ENCODE data around the gene MEGF6.

The MEGF6 gene

DNA sequence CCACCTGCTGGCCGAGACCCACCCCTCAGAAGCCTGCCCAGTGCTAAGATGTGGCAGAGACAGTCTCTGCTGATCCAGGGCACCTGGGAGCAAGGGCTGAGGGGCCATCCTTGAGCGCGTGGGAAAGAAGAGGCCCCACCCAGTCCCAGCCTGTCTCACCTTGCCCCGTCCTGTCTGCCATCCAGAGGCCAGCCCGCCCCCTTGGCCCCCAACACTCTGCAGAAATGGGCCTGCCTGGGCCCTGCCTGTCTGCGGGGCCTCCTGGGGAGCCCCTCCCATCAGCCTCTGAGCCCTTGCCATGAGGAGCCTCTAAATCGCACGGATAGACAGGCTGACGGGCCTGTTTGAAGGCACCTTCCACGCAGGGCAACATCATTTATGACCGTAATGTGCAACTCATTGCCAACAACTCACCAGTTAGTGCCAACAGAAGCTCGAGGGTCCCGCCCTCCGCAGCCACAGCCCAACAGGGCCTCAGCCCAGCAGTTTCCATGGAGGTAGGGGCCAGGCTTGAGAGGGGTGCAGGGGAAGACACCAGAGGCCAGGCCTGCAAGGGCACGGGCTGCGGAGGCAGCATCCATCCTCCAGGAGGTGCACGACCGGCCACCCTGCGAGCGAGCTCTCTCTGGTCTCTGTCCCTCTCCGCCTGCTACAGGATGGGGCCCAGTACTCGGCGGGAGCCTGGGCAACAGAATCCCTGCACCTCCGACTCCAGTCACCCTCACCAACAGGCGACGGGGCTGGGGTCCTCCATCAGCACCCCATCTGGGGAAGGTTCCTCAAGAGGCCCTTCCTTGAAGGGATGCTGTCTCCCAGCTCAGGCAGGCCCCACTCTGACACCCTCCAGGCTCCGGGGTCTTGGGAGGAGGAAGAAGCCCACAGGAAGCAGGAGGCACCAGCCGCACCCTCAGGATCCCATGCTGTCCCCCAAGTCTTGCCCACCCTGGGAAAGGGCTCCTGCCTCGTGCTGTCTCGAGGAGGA, 78.0 kb downstream of the MEGF6 start:
- no peak for DNase-seq

DNA sequence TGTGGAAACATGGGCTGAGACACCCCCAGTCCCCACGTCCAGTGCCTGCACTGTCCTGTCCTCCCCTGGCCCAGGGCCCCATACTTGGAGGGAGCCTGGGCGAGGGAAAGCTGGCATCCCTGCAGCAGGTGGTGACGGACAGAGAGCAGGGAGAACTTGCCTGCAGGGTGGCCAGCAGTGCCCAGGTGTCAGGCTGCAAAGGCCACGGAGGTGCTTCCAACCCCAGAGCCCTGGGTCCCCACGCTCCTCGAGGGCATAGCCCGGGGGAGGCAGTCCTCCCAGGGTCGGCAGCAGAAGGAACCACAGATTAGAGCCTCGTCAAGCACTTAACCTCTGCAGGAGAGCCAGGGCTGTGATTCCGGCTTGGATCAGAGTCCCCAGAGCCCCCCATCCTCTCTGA, 79.4 kb downstream of the MEGF6 start:
- no peak for DNase-seq

DNA sequence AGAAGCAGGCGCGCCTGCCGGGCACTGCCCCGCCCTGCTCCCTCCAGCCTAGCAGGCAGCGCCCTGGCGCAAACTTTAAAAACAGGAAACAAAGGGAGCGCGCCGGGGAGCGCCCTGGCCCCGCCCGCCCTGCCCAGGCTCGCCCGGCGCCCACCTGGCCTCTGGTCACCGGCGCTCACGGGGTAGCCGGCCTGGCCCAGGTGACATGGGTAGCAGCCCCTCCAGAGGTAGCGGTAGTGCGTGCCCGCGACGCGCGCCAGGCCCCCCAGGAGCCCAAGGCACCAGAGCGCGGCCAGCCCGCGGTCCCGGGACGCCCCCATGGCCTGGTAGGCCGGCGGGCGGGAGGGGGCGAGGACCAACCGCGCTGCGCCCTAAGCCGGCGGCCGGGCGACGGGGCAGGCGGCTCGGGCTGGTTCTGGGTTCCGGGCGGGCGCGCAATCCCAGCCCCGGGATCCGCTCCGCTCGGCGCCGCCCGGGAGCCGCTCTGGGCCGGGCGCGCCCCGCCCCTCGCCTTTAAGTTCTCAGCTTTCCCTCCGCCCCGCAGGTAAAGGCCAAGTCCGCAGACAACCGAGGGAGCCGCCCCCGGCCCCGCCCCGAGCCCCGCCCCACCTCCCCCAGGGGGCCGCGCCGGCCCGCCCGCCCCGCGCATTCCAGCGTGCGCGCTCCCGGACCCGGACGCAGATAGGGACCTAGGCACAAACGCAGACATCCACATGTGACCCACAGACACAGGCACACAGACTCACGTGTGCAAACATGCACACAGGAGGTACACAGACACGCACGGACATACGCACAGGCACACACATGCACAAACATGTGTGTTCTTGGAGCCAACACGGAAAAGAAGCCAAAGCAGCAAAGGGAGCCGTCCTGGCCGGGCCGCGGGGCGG, 80.1 kb downstream of the MEGF6 start:
- DNase-seq = no peak

- DNase-seq = no peak
Observed at GRCh38 chr1:3530086-3530925, 81.0 kb downstream of the MEGF6 start.

DNA sequence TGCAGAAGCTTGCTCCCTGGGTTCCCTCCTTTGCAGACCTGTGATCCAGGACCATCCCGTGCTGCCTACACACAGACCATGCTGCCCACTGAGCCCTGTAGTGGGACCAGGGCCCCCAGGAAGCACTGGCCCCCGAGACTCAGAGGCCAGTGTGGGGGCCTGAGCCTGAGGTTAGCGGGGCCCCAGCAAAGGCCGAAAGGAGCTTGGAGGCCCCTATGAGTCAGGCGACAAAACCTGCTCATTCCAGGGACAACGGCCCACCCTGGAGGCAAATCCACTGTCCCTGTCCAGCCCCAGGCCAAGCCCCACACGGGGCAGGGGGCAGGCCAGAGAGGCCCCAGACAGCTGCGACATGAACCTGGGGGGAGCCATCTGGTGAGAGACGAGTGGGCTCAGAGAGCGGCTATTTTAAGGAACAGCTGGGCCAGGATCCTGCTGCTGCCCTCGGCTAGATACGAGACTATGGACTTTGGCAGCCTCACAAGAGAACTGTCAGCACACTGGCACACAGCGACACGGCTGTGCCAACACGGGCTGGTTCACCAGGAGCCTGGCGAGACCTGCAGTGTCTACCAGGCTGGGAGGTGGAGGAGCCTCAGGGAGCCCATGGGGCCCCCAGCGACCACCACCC, 82.1 kb downstream of the MEGF6 start:
- DNase-seq = no peak

DNA sequence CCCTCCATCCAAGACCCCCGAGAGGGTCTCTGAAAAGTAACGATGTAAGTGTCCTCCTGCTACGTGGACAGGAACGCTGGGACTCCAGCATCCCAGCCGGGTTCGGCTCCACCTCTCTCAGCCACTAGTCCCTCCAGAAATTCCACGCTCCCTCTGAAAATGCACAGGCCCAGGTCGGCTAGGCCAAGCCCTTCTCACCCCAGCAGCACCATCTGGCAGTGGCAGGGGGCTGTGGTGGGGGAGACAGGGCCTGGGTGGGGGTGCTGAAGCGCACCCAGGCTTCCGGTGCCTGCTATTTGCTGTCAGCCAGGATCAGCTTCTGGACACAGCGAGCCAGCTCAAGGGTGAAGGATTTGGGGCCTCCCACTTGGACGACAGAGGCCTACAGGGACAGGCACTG, 83.5 kb downstream of the MEGF6 start:
- no peak for DNase-seq

GRCh38 chr1:3525551-3526482, 85.5 kb downstream of the MEGF6 start:
- DNase-seq = no peak

GRCh38 chr1:3524556-3525203, 86.6 kb downstream of the MEGF6 start:
- no peak for DNase-seq

- no peak for DNase-seq
Observed at GRCh38 chr1:3523980-3524379, 87.3 kb downstream of the MEGF6 start.

DNA sequence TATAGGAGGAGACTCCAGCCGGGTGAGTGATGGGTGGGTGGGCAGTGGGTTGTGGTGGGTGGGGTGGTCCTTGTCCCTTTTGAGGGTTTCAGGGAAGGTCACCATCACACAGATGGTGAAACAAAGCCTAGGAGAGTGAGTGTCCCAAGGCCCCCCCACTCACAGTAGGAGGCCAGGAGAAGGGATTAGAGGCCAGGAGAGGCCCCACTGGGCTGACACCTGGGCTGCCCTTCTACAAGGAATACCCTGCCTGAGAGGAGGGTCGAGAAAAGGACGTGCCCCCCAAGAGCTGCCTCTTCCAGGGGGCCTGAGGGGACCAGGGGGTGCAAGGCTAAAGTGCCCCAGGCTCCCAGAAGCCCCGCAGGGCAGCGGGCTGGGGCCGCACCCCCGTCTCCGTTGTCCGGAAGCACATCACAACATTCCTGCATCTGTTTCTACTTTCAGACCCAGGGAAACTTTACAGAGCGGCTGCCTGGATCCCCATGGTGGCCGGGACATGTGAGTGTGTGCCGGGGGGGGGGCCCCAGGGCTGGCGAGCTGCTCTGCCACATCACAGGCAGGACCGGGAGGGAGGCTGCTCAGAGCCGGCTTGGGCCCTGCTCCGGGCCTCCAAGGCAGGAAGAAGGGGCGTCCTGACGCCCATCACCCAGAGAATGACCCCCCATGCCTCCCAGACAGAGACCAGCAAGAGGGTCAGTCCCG, 88.6 kb downstream of the MEGF6 start:
- DNase-seq = no peak

- no peak for DNase-seq
Observed at GRCh38 chr1:3522112-3522511, 89.2 kb downstream of the MEGF6 start.

GRCh38 chr1:3521426-3521825, 89.9 kb downstream of the MEGF6 start:
- no peak for DNase-seq

GRCh38 chr1:3520419-3521378, 90.6 kb downstream of the MEGF6 start:
- no peak for DNase-seq

GRCh38 chr1:3519301-3519885, 91.9 kb downstream of the MEGF6 start:
- DNase-seq = no peak

DNA sequence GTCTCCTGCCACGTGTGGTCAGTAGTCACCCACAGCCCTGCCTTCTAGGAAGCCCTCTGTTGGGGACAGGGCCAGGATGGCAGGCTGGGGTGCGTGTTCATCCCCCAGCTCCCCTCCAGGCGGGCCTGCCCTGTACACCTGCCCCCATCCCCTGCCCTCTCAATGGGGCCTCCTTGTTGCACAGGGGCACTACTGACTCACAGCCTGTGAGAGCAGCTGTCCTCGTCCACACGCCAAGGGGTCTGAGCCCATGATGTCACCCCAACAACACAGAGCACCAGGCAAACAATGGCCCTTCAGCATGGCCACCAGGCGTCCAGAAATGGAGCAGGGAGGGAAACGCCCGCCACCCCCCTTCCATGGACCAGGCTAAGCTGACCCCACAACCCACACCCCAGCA, 92.6 kb downstream of the MEGF6 start:
- no peak for DNase-seq

DNA sequence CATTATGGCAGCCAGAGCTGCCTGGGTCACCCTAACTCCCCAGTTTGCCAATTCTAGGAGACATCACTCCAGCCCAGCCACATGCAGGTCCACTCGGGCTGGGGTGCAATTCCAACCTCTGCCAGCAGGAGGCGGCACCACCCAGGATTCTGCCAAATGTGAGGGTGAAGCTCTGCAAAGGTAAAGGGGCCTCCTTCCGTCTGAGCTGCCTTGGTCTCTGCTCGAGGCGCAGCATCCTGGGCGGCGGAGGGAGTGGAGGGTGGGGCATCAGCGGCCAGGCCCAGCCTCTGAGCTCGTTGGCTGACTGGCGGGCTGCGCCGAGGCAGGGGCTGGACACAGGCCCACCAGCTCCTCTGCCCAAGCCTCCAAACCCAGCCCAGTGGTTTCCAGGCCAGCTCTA, 93.1 kb downstream of the MEGF6 start:
- DNase-seq = no peak

- no peak for DNase-seq
Observed at GRCh38 chr1:3516911-3517675, 94.2 kb downstream of the MEGF6 start.

DNA sequence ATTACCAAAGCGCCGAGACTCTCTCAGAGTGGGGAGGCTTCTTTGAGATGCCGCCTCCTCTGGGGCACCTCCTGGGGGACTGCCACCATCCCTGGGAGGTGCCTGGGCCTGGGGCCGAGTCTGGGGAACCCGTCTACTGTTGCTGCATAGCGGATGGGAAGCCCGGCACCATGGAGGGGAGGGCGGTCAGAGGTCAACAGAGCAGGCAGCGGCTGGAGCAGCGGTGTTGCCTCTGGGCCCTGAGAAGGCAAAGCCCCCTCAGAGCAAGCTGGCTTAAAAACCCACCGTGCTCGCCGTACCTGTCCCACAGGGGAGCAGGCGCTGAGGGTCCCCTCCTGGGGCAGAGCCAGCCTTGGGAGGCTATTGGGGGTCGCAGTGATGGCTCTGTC, 94.8 kb downstream of the MEGF6 start:
- DNase-seq = no peak
